Breast epithelium (tissue), 3 donors: ENCODE results near the gene TAL1.

Experiments
- POLR2A ChIP-seq: fragments of 450-650 bp; IDR thresholded peaks from one replicate; pipeline ENCODE4 v1.6.1; 2016; ENCODE audit warnings: antibody characterized with exemption, mild to moderate bottlenecking, moderate library complexity
- POLR2AphosphoS5 ChIP-seq, 3 donors: sonication (generic); formaldehyde crosslinking; IDR thresholded peaks; one replicate each; pipeline ENCODE4 v1.6.1; 2017; ENCODE audit warnings: antibody characterized with exemption in 3 of 3

GRCh38 chr1:47209091-47209490 lies 22.9 kb downstream of the TAL1 start:
- TF ChIP-seq POLR2A (no peak), POLR2AphosphoS5 (IDR thresholded peaks at IDR 0.05) (no peak)
